ENCODE results near the gene PSMC5.
"Not testable (repeated sequence)": the region's sequence is repeated elsewhere in the genome, so short reads cannot be mapped to it uniquely, and the experiment has no call there.

Gene PSMC5

GRCh38 chr17:63869491-63870291, 42.5 kb downstream of the PSMC5 start:
- peak; percentile 38 for TF ChIP-seq CTCF (IDR thresholded peaks at IDR 0.05; ENCODE audit: low read depth, low read length)
- H3K4me1 ChIP-seq; H3K36me3 ChIP-seq; H3K9me3 ChIP-seq; H3K4me3 ChIP-seq (ENCODE audit: low read depth, low read length); H3K27me3 ChIP-seq; DNase-seq: not testable (repeated sequence)

GRCh38 chr17:63870292-63870665, 43.0 kb downstream of the PSMC5 start:
- H3K27me3 ChIP-seq; DNase-seq; H3K4me1 ChIP-seq; H3K4me3 ChIP-seq (ENCODE audit: low read depth, low read length); H3K36me3 ChIP-seq; H3K9me3 ChIP-seq: not testable (repeated sequence)

- not testable (repeated sequence) for H3K9me3 ChIP-seq; H3K4me3 ChIP-seq (ENCODE audit: low read depth, low read length); H3K36me3 ChIP-seq; H3K27me3 ChIP-seq; DNase-seq; H3K4me1 ChIP-seq
Measured at GRCh38 chr17:63871646-63872365, 44.6 kb downstream of the PSMC5 start.

- not testable (repeated sequence) for H3K27me3 ChIP-seq; H3K9me3 ChIP-seq; DNase-seq; H3K4me1 ChIP-seq; H3K36me3 ChIP-seq; H3K4me3 ChIP-seq (ENCODE audit: low read depth, low read length)
Measured at GRCh38 chr17:63873577-63873976, 46.3 kb downstream of the PSMC5 start, which contains the start of gene CSH2. CSH2 (minus strand) TSS chr17:63873677; CDS start chr17:63873614, 63 bp downstream.

GRCh38 chr17:63874061-63874626, 46.9 kb downstream of the PSMC5 start:
- not testable (repeated sequence) for H3K4me3 ChIP-seq (ENCODE audit: low read depth, low read length); H3K36me3 ChIP-seq; DNase-seq; H3K9me3 ChIP-seq; H3K4me1 ChIP-seq; H3K27me3 ChIP-seq

- not testable (repeated sequence) for H3K27me3 ChIP-seq; H3K4me3 ChIP-seq (ENCODE audit: low read depth, low read length); DNase-seq; H3K4me1 ChIP-seq; H3K36me3 ChIP-seq; H3K9me3 ChIP-seq
Measured at GRCh38 chr17:63874693-63875092, 47.5 kb downstream of the PSMC5 start.

GRCh38 chr17:63878413-63878812, 51.2 kb downstream of the PSMC5 start:
- H3K27me3 ChIP-seq; H3K9me3 ChIP-seq; H3K36me3 ChIP-seq; DNase-seq; H3K4me3 ChIP-seq (ENCODE audit: low read depth, low read length); H3K4me1 ChIP-seq: not testable (repeated sequence)

GRCh38 chr17:63880706-63881105, 53.5 kb downstream of the PSMC5 start:
- no peaks in the 10 kb centered on the region for H3K27me3 ChIP-seq
- peaks cover 3% of the 10 kb centered on the region for H3K4me1 ChIP-seq
- no peak for TF ChIP-seq CTCF (IDR thresholded peaks at IDR 0.05; ENCODE audit: low read depth, low read length)
- H3K4me3 ChIP-seq (ENCODE audit: low read depth, low read length) = no peak overlapping the region
- DNase-seq = no peak
- H3K36me3 ChIP-seq = no peaks in the 10 kb centered on the region
- H3K9me3 ChIP-seq = no peaks in the 10 kb centered on the region

GRCh38 chr17:63881337-63881736, 54.1 kb downstream of the PSMC5 start:
- H3K9me3 ChIP-seq = not testable (repeated sequence)

More at GRCh38 chr17:63881337-63881736, 54.1 kb downstream of the PSMC5 start:
- not testable (repeated sequence) for DNase-seq; H3K27me3 ChIP-seq; H3K36me3 ChIP-seq; H3K4me1 ChIP-seq; H3K4me3 ChIP-seq (ENCODE audit: low read depth, low read length)
- TF ChIP-seq CTCF (IDR thresholded peaks at IDR 0.05; ENCODE audit: low read depth, low read length) = peak; percentile 12; the same call in 1 of the 2 replicates

All from BE2C (cell line).